ENCODE data around the gene LSS.

- no peak for TF ChIP-seq EZH2phosphoT487 (IDR thresholded peaks at IDR 0.05; ENCODE audit: borderline replicate concordance, low read length)
- TF ChIP-seq CTCF (conservative IDR thresholded peaks at IDR 0.05; ENCODE audit: low read depth, low read length): no peak
- TF ChIP-seq EZH2 (IDR thresholded peaks at IDR 0.05; ENCODE audit: low read length, unreplicated experiment): no peak
These were observed 31.8 kb downstream of the LSS start for GRCh38 chr21:46196733-46197132.
